Activated naive CD4-positive, alpha-beta T cell treated with anti-CD3 and anti-CD28 coated beads, Interleukin-2, amount 10 ng/mL, durations not matched to agents 7 days and 5 days (primary cell): ENCODE data around the gene CLDN12.
A peak's percentile ranks its signal among the peaks of the same experiment; 100 is the strongest.

Experiments used
- CTCF ChIA-PET: fragments of 350-600 bp; sonication (Branson Sonifier 250); formaldehyde crosslinking; loops from one replicate; lab custom pipeline; 2021; ENCODE audit warnings: antibody characterized with exemption; lab: Charles Lee
- DNase-seq: peaks from one replicate; pipeline ENCODE4 v3.0.0-alpha.2; 2020
- H3K27ac Mint-ChIP-seq: one replicate; pipeline ENCODE4 v1.8.0; 2021; ENCODE audit warnings: mild to moderate bottlenecking, moderate library complexity, mixed read lengths
- H3K27me3 Mint-ChIP-seq: one replicate; pipeline ENCODE4 v1.8.0; 2021; ENCODE audit warnings: mild to moderate bottlenecking, mixed read lengths
- H3K36me3 Mint-ChIP-seq: one replicate; pipeline ENCODE4 v1.8.0; 2021; ENCODE audit warnings: mixed read lengths
- H3K4me1 Mint-ChIP-seq: one replicate; pipeline ENCODE4 v1.8.0; 2021; ENCODE audit warnings: mixed read lengths
- H3K4me3 Mint-ChIP-seq: one replicate; pipeline ENCODE4 v1.8.0; 2021; ENCODE audit warnings: mild to moderate bottlenecking, moderate library complexity, mixed read lengths
- H3K9me3 Mint-ChIP-seq: one replicate; pipeline ENCODE4 v1.8.0; 2021; ENCODE audit warnings: mixed read lengths

CLDN12 gene

GRCh38 chr7:90411510-90411909 is 8.2 kb downstream of the CLDN12 start:
- DNase-seq: no peak
- Mint-ChIP-seq H3K27ac (no peak overlapping the region), H3K9me3 (no peaks in the 10 kb centered on the region), H3K4me1 (no peaks in the 10 kb centered on the region), H3K27me3 (no peaks in the 10 kb centered on the region), H3K36me3 (no peaks in the 10 kb centered on the region), H3K4me3 (no peak overlapping the region)
- CTCF ChIA-PET: interaction anchor here (0.7 to 1.7 kb wide), 5 partner anchors 13 to 258 kb away, joined by 3 to 4 read pairs (median 4); partner anchors contain the start of genes GTPBP10 and STEAP1

GRCh38 chr7:90412458-90413184 is 9.4 kb downstream of the CLDN12 start:
- H3K9me3 Mint-ChIP-seq: no peaks in the 10 kb centered on the region
- no peaks in the 10 kb centered on the region for H3K36me3 Mint-ChIP-seq
- peak; percentile 40 for DNase-seq
- H3K27ac Mint-ChIP-seq: no peak overlapping the region
- no peaks in the 10 kb centered on the region for H3K27me3 Mint-ChIP-seq
- H3K4me3 Mint-ChIP-seq: no peak overlapping the region
- CTCF ChIA-PET: interaction anchor here (1.3 to 1.7 kb wide), 3 partner anchors 67 to 101 kb away, joined by 3 to 4 read pairs (median 4); partner anchors contain the start of gene GTPBP10
- H3K4me1 Mint-ChIP-seq: no peaks in the 10 kb centered on the region

- no peak for DNase-seq
- CTCF ChIA-PET: interaction anchor here (1.1 to 1.3 kb wide), 2 partner anchors 15 to 100 kb away, joined by 3 to 4 read pairs; no protein-coding TSS in a partner anchor
- H3K4me3 Mint-ChIP-seq: no peak overlapping the region
- H3K27ac Mint-ChIP-seq: no peak overlapping the region
- H3K4me1 Mint-ChIP-seq: no peaks in the 10 kb centered on the region
- no peaks in the 10 kb centered on the region for H3K36me3 Mint-ChIP-seq
- no peaks in the 10 kb centered on the region for H3K9me3 Mint-ChIP-seq
- H3K27me3 Mint-ChIP-seq: no peaks in the 10 kb centered on the region
Observed at GRCh38 chr7:90413185-90413528, 9.9 kb downstream of the CLDN12 start.

- H3K27me3 Mint-ChIP-seq: no peaks in the 10 kb centered on the region
- no peak overlapping the region for H3K4me3 Mint-ChIP-seq
- peaks cover 14% of the 10 kb centered on the region for H3K4me1 Mint-ChIP-seq
- no peak for DNase-seq
- H3K9me3 Mint-ChIP-seq: no peaks in the 10 kb centered on the region
- H3K27ac Mint-ChIP-seq: no peak overlapping the region
- CTCF ChIA-PET: interaction anchor here (1.4 to 2.2 kb wide), 2 partner anchors 110 to 118 kb away, joined by 3 to 10 read pairs; no protein-coding TSS in a partner anchor
- no peaks in the 10 kb centered on the region for H3K36me3 Mint-ChIP-seq
Observed at GRCh38 chr7:90421651-90422050, 18.4 kb downstream of the CLDN12 start.

- Mint-ChIP-seq H3K27me3 (no peaks in the 10 kb centered on the region), H3K4me1 (peaks cover 14% of the 10 kb centered on the region), H3K4me3 (no peak overlapping the region), H3K36me3 (no peaks in the 10 kb centered on the region), H3K27ac (peak overlapping the region; percentile 0), H3K9me3 (no peaks in the 10 kb centered on the region)
- DNase-seq: no peak
- CTCF ChIA-PET: interaction anchor here (1.0 kb wide), 1 partner anchor 271 kb away, joined by 3 read pairs; the partner anchor contains the start of gene STEAP1
Observed at GRCh38 chr7:90424720-90425119, 21.5 kb downstream of the CLDN12 start.

- Mint-ChIP-seq H3K9me3 (no peaks in the 10 kb centered on the region), H3K36me3 (no peaks in the 10 kb centered on the region), H3K4me3 (no peak overlapping the region), H3K27ac (peak overlapping the region; percentile 0), H3K27me3 (peaks cover under 1% of the 10 kb centered on the region), H3K4me1 (peaks cover 14% of the 10 kb centered on the region)
- CTCF ChIA-PET: interaction anchor here (1.0 to 6.4 kb wide), 3 partner anchors 113 to 272 kb away, joined by 3 to 46 read pairs (median 36); partner anchors contain the start of gene STEAP1
- no peak for DNase-seq
Observed at GRCh38 chr7:90425376-90425775, 22.1 kb downstream of the CLDN12 start.

GRCh38 chr7:90430614-90431460 is 27.6 kb downstream of the CLDN12 start:
- H3K9me3 Mint-ChIP-seq: peaks cover 12% of the 10 kb centered on the region
- CTCF ChIA-PET: interaction anchor here (6.4 kb wide), 1 partner anchor 278 kb away, joined by 46 read pairs; the partner anchor contains the start of gene STEAP1
- peaks cover under 1% of the 10 kb centered on the region for H3K4me1 Mint-ChIP-seq
- H3K36me3 Mint-ChIP-seq: no peaks in the 10 kb centered on the region
- H3K27me3 Mint-ChIP-seq: peaks cover 19% of the 10 kb centered on the region
- H3K27ac Mint-ChIP-seq: no peak overlapping the region
- no peak for DNase-seq
- H3K4me3 Mint-ChIP-seq: no peak overlapping the region

GRCh38 chr7:90432752-90433151 is 29.5 kb downstream of the CLDN12 start:
- Mint-ChIP-seq H3K27me3 (peaks cover 19% of the 10 kb centered on the region), H3K4me3 (no peak overlapping the region), H3K4me1 (no peaks in the 10 kb centered on the region), H3K9me3 (peaks cover 12% of the 10 kb centered on the region), H3K36me3 (no peaks in the 10 kb centered on the region), H3K27ac (no peak overlapping the region)
- no peak for DNase-seq
- CTCF ChIA-PET: interaction anchor here (1.0 to 1.5 kb wide), 3 partner anchors 121 to 279 kb away, joined by 3 read pairs; partner anchors contain the start of genes STEAP1 and STEAP2

- Mint-ChIP-seq H3K9me3 (peaks cover 12% of the 10 kb centered on the region), H3K36me3 (no peaks in the 10 kb centered on the region), H3K4me3 (no peak overlapping the region), H3K27ac (no peak overlapping the region), H3K4me1 (no peaks in the 10 kb centered on the region), H3K27me3 (peaks cover 19% of the 10 kb centered on the region)
- CTCF ChIA-PET: interaction anchor here (1.2 to 1.5 kb wide), 2 partner anchors 122 to 222 kb away, joined by 3 read pairs; partner anchors contain the start of gene STEAP2
- no peak for DNase-seq
Observed at GRCh38 chr7:90433221-90433620, 30.0 kb downstream of the CLDN12 start.

- H3K9me3 Mint-ChIP-seq: no peaks in the 10 kb centered on the region
- no peaks in the 10 kb centered on the region for H3K36me3 Mint-ChIP-seq
- no peak for DNase-seq
- no peak overlapping the region for H3K4me3 Mint-ChIP-seq
- CTCF ChIA-PET: interaction anchor here (1.1 kb wide), 1 partner anchor 10 kb away, joined by 3 read pairs; no protein-coding TSS in a partner anchor
- H3K4me1 Mint-ChIP-seq: no peaks in the 10 kb centered on the region
- H3K27me3 Mint-ChIP-seq: peaks cover 9% of the 10 kb centered on the region
- no peak overlapping the region for H3K27ac Mint-ChIP-seq
Observed at GRCh38 chr7:90445633-90446032, 42.4 kb downstream of the CLDN12 start.

GRCh38 chr7:90446137-90446899 is 43.1 kb downstream of the CLDN12 start:
- Mint-ChIP-seq H3K36me3 (no peaks in the 10 kb centered on the region), H3K9me3 (no peaks in the 10 kb centered on the region), H3K27me3 (peaks cover 9% of the 10 kb centered on the region), H3K4me3 (no peak overlapping the region), H3K27ac (no peak overlapping the region), H3K4me1 (no peaks in the 10 kb centered on the region)
- no peak for DNase-seq
- CTCF ChIA-PET: no interaction called here

GRCh38 chr7:90453259-90453891 is 50.1 kb downstream of the CLDN12 start:
- Mint-ChIP-seq H3K4me3 (no peak overlapping the region), H3K9me3 (no peaks in the 10 kb centered on the region), H3K4me1 (peaks cover 5% of the 10 kb centered on the region), H3K27me3 (peaks cover 8% of the 10 kb centered on the region), H3K36me3 (no peaks in the 10 kb centered on the region), H3K27ac (no peak overlapping the region)
- DNase-seq: no peak
- CTCF ChIA-PET: interaction anchor here (0.8 to 0.9 kb wide), 2 partner anchors 11 to 175 kb away, joined by 3 read pairs; no protein-coding TSS in a partner anchor

GRCh38 chr7:90453931-90454330 is 50.7 kb downstream of the CLDN12 start:
- no peak for DNase-seq
- CTCF ChIA-PET: no interaction called here
- Mint-ChIP-seq H3K27ac (no peak overlapping the region), H3K36me3 (no peaks in the 10 kb centered on the region), H3K9me3 (no peaks in the 10 kb centered on the region), H3K4me3 (no peak overlapping the region), H3K4me1 (peaks cover 5% of the 10 kb centered on the region), H3K27me3 (peaks cover 8% of the 10 kb centered on the region)
